HFF-Myc (cell line): ENCODE measurements around the gene CHIC2.

ENCODE experiments used
- DNase-seq: peaks from one replicate; pipeline ENCODE4 v3.0.0-alpha.2; 2011; ENCODE audit warnings: low read depth; ENCODE audit errors: extremely low read depth
- H3K4me3 ChIP-seq: replicated peaks from 2 replicates; pipeline ENCODE4 v1.5.1; 2011; ENCODE audit warnings: low read depth, mild to moderate bottlenecking, control low read depth, low read length
- TF ChIP-seq, protein P1 (sequence below): IDR thresholded peaks from 2 replicates; pipeline ENCODE4 v1.5.1; 2012; ENCODE audit warnings: mild to moderate bottlenecking, low read depth, low read length, control low read depth; ENCODE audit errors: missing control alignments

CHIC2 gene

DNA sequence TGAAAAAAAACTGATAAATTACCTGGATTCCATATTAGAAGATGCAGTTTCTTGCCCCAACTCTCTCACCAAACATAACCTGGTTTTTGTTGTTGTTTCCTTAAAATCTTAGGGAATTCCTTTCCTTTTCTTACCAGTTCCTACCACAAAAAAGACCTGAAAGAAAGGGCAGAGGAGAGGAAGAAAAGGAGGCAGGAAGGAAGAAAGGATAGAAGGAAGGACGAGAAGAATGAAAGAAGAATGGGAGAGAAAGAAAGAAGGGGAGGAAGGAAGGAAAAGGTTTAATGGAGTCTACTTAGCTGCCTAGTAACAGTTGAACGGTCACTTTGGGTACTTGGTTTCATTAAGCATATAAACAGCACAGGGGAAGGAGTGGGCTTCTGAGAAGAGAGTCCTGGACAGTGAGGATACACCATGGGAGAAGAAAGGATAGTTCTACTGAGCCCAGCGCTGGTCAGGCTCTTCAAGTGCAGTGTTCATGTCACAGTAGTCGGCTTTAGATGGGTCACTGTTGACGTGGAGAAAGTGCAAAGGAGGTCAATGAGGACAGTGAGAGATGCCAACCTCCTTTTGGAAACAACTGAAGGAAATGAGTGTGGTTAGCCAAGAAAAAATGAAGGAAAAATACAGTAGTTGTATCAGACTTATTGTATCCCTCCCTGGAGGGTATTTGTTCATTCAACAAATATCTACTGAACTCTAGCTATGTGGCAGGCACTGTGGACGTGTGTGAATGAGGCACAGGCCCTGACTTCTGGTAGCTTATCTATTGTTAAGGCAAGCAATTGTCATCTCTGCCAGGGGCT, 1.1 kb upstream of the CHIC2 start:
- peak overlapping the region; percentile 95 for H3K4me3 ChIP-seq
- TF ChIP-seq, protein P1, sequence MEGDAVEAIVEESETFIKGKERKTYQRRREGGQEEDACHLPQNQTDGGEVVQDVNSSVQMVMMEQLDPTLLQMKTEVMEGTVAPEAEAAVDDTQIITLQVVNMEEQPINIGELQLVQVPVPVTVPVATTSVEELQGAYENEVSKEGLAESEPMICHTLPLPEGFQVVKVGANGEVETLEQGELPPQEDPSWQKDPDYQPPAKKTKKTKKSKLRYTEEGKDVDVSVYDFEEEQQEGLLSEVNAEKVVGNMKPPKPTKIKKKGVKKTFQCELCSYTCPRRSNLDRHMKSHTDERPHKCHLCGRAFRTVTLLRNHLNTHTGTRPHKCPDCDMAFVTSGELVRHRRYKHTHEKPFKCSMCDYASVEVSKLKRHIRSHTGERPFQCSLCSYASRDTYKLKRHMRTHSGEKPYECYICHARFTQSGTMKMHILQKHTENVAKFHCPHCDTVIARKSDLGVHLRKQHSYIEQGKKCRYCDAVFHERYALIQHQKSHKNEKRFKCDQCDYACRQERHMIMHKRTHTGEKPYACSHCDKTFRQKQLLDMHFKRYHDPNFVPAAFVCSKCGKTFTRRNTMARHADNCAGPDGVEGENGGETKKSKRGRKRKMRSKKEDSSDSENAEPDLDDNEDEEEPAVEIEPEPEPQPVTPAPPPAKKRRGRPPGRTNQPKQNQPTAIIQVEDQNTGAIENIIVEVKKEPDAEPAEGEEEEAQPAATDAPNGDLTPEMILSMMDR, result no peak
- no peak for DNase-seq

GRCh38 chr4:54063737-54064316, 578 bp downstream of the CHIC2 start:
- H3K4me3 ChIP-seq, result peak overlapping the region; percentile 95
- no peak for DNase-seq
- TF ChIP-seq, protein P1, result no peak

GRCh38 chr4:54063229-54063628, 1.2 kb downstream of the CHIC2 start:
- no peak for DNase-seq
- H3K4me3 ChIP-seq, result peak overlapping the region; percentile 95
- TF ChIP-seq, protein P1, result no peak

- DNase-seq, result no peak
- H3K4me3 ChIP-seq, result peak overlapping the region; percentile 95
- TF ChIP-seq, protein P1, result no peak
Observed at GRCh38 chr4:54062392-54062791, 2.0 kb downstream of the CHIC2 start.

DNA sequence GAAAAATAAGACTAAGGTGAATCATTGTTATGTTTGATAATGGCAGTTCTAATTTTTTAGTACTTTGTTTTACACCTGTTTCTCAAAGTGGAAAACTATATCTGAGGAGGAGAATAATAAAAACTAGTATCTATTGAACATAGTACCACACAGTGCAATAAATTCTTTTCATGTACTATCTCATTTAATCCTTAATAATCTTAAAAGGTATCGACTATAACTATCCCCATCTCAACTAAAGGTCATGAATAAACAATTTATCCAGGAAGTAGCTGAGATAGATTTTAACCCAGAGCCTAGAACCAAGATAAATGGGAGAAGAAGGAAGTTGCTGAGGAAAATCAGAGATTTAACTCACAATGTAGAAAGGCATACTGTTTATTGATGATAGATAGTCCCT, 2.5 kb downstream of the CHIC2 start:
- DNase-seq, result no peak
- H3K4me3 ChIP-seq, result peak overlapping the region; percentile 95
- TF ChIP-seq, protein P1, result no peak

DNA sequence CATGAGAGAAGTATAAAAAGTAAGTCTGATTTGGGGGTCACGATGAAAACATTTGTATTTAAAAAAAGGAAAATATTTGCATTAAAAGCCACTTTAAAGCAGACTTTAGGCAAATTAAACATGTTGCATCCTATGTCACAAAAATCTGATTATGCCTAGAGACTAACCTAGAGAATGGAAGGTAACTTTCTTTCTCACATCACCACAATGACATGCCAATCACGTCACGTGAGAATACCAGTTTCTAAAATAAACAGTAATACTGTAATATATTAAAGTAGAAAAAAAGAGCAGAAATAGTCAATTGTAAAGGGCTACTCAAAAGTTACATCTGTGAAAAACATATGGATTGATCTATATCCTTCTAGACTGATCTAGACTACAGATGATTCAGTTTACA, 3.3 kb downstream of the CHIC2 start:
- peak overlapping the region; percentile 19; the same call in 1 of the 2 replicates for H3K4me3 ChIP-seq
- no peak for DNase-seq
- TF ChIP-seq, protein P1, result no peak

DNA sequence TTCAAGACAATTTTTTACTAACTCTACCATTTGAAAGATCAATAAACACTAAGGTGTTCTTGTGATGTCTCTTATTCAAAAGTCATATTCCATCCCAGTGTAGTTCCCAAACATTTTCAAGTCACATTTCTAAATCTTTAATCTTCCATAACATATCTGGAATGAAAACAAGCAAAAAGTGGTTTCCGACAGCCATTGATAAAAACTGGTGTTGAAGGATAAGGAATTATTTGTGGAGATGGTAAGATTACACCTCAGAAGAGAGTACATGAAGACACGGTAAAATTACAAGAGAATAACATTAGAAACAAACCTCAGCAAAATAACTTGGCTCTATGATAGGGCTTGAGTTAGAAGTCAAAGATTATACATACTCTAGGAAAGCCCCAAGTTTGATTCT, 4.3 kb downstream of the CHIC2 start:
- DNase-seq, result no peak
- TF ChIP-seq, protein P1, result no peak
- H3K4me3 ChIP-seq, result no peak overlapping the region
